ENCODE data around the gene SOX1. TPM values are rescaled to one million over a fixed set of nuclear protein-coding genes. Genes with fewer than 3 reads are reported as not detected.

SOX1 gene
- total RNA-seq, 2 experiments from 2014 or later: not detected

- no peak overlapping the region for H3K27ac Mint-ChIP-seq
- H3K4me1 Mint-ChIP-seq (ENCODE audit: low read depth): no peaks in the 10 kb centered on the region
- no peak overlapping the region for H3K4me3 Mint-ChIP-seq
- H3K27me3 Mint-ChIP-seq: peaks cover 8% of the 10 kb centered on the region
- ATAC-seq: no peak
- no peaks in the 10 kb centered on the region for H3K36me3 Mint-ChIP-seq (ENCODE audit: low read depth)
- H3K9me3 Mint-ChIP-seq: no peaks in the 10 kb centered on the region
- no peak for DNase-seq
- POLR2A ChIA-PET: no interaction called here
- intact Hi-C loops (cut with micrococcal nuclease): no loop called here
- TF ChIP-seq CTCF (IDR thresholded peaks at IDR 0.05): no peak
- CTCF ChIA-PET: no interaction called here
Measured at GRCh38 chr13:112117258-112117954, 50.5 kb downstream of the SOX1 start.

- peaks cover 6% of the 10 kb centered on the region for H3K27me3 Mint-ChIP-seq
- H3K4me1 Mint-ChIP-seq (ENCODE audit: low read depth): no peaks in the 10 kb centered on the region
- TF ChIP-seq CTCF (IDR thresholded peaks at IDR 0.05): no peak
Measured at GRCh38 chr13:112117955-112118302, 51.0 kb downstream of the SOX1 start.

GRCh38 chr13:112118451-112119064 lies 51.6 kb downstream of the SOX1 start:
- TF ChIP-seq CTCF (IDR thresholded peaks at IDR 0.05): no peak
- DNase-seq (no peak), ATAC-seq (no peak)
- CTCF ChIA-PET: no interaction called here
- intact Hi-C loops (cut with micrococcal nuclease): no loop called here
- H3K4me3 Mint-ChIP-seq: no peak overlapping the region
- no peaks in the 10 kb centered on the region for H3K4me1 Mint-ChIP-seq (ENCODE audit: low read depth)
- H3K27me3 Mint-ChIP-seq: peaks cover 3% of the 10 kb centered on the region
- POLR2A ChIA-PET: no interaction called here
- H3K27ac Mint-ChIP-seq: no peak overlapping the region
- H3K9me3 Mint-ChIP-seq: no peaks in the 10 kb centered on the region
- H3K36me3 Mint-ChIP-seq (ENCODE audit: low read depth): no peaks in the 10 kb centered on the region

More at GRCh38 chr13:112117955-112118302, 51.0 kb downstream of the SOX1 start:
- CTCF ChIA-PET: no interaction called here
- ATAC-seq (no peak), DNase-seq (no peak)
- POLR2A ChIA-PET: no interaction called here
- intact Hi-C loops (cut with micrococcal nuclease): no loop called here
- no peak overlapping the region for H3K27ac Mint-ChIP-seq
- H3K4me3 Mint-ChIP-seq: no peak overlapping the region
- H3K9me3 Mint-ChIP-seq: no peaks in the 10 kb centered on the region
- H3K36me3 Mint-ChIP-seq (ENCODE audit: low read depth): no peaks in the 10 kb centered on the region

GRCh38 chr13:112119192-112120030 lies 52.5 kb downstream of the SOX1 start:
- intact Hi-C loops (cut with micrococcal nuclease): no loop called here
- no peaks in the 10 kb centered on the region for H3K36me3 Mint-ChIP-seq (ENCODE audit: low read depth)
- DNase-seq (no peak), ATAC-seq (no peak)
- peaks cover 3% of the 10 kb centered on the region for H3K27me3 Mint-ChIP-seq
- ChIA-PET POLR2A (no interaction called here), CTCF (no interaction called here)
- H3K27ac Mint-ChIP-seq: no peak overlapping the region
- H3K4me1 Mint-ChIP-seq (ENCODE audit: low read depth): no peaks in the 10 kb centered on the region
- no peak overlapping the region for H3K4me3 Mint-ChIP-seq
- no peaks in the 10 kb centered on the region for H3K9me3 Mint-ChIP-seq
- no peak for TF ChIP-seq CTCF (IDR thresholded peaks at IDR 0.05)

GRCh38 chr13:112120031-112120373 lies 53.1 kb downstream of the SOX1 start:
- Mint-ChIP-seq H3K27ac (no peak overlapping the region), H3K4me3 (no peak overlapping the region), H3K36me3 (ENCODE audit: low read depth) (no peaks in the 10 kb centered on the region), H3K27me3 (peaks cover 3% of the 10 kb centered on the region), H3K9me3 (no peaks in the 10 kb centered on the region), H3K4me1 (ENCODE audit: low read depth) (no peaks in the 10 kb centered on the region)
- no peak for TF ChIP-seq CTCF (IDR thresholded peaks at IDR 0.05)
- ChIA-PET POLR2A (no interaction called here), CTCF (no interaction called here)
- ATAC-seq (no peak), DNase-seq (no peak)
- intact Hi-C loops (cut with micrococcal nuclease): no loop called here
